HG03159 (cell line): Measurements from ENCODE around the gene MARCHF10.

Experiments used
- ATAC-seq: cut with Tn5 transposase; IDR thresholded peaks from one replicate; pipeline ENCODE4 v1.9.1; 2021; ENCODE audit warnings: mild to moderate bottlenecking, moderate library complexity; ENCODE audit not compliant: unreplicated experiment

MARCHF10 gene

GRCh38 chr17:62665599-62665998 is 142.5 kb downstream of the MARCHF10 start:
- no peak for ATAC-seq

- ATAC-seq = no peak
Measured at GRCh38 chr17:62664336-62665120, 143.6 kb downstream of the MARCHF10 start.

GRCh38 chr17:62663304-62663703 is 144.8 kb downstream of the MARCHF10 start:
- ATAC-seq = no peak

- no peak for ATAC-seq
Measured at GRCh38 chr17:62662855-62663254, 145.3 kb downstream of the MARCHF10 start.

- ATAC-seq = no peak
Measured at GRCh38 chr17:62661337-62661736, 146.8 kb downstream of the MARCHF10 start.

GRCh38 chr17:62660629-62661118 is 147.4 kb downstream of the MARCHF10 start:
- ATAC-seq = no peak

GRCh38 chr17:62658136-62658920 is 149.8 kb downstream of the MARCHF10 start:
- no peak for ATAC-seq

- no peak for ATAC-seq
Measured at GRCh38 chr17:62657690-62658089, 150.4 kb downstream of the MARCHF10 start.

- no peak for ATAC-seq
Measured at GRCh38 chr17:62657145-62657665, 150.9 kb downstream of the MARCHF10 start.

- ATAC-seq = no peak
Measured at GRCh38 chr17:62656446-62656845, 151.7 kb downstream of the MARCHF10 start.

- no peak for ATAC-seq
Measured at GRCh38 chr17:62655656-62656055, 152.5 kb downstream of the MARCHF10 start.

GRCh38 chr17:62653826-62654761 is 154.0 kb downstream of the MARCHF10 start:
- no peak for ATAC-seq

GRCh38 chr17:62653002-62653825 is 154.9 kb downstream of the MARCHF10 start:
- ATAC-seq = peak; percentile 87

- no peak for ATAC-seq
Measured at GRCh38 chr17:62652251-62653001, 155.7 kb downstream of the MARCHF10 start.
